IPS DF 6.9 (cell line): ENCODE measurements around the gene SHE.
"Not testable (repeated sequence)": the region's sequence is repeated elsewhere in the genome, so short reads cannot be mapped to it uniquely, and the experiment has no call there.

Source experiments
- DNase-seq: peaks from one replicate; pipeline ENCODE4 v3.0.0-alpha.2; 2013; ENCODE audit warnings: low read depth, low spot score
- H3K27ac ChIP-seq: one replicate; pipeline ENCODE4 v1.5.1; 2013; ENCODE audit warnings: low read length, control low read depth
- H3K27me3 ChIP-seq: 2 replicates; pipeline ENCODE4 v1.6.1; 2013; ENCODE audit warnings: mild to moderate bottlenecking, low read length; ENCODE audit not compliant: control insufficient read depth, insufficient read depth
- H3K36me3 ChIP-seq: 2 replicates; pipeline ENCODE4 v1.6.1; 2013; ENCODE audit warnings: low read length; ENCODE audit not compliant: control insufficient read depth, insufficient read depth
- H3K4me1 ChIP-seq: 2 replicates; pipeline ENCODE4 v1.6.1; 2013; ENCODE audit warnings: low read length; ENCODE audit not compliant: control insufficient read depth, insufficient read depth
- H3K4me3 ChIP-seq: 2 replicates; pipeline ENCODE4 v1.5.1; 2013; ENCODE audit warnings: mild to moderate bottlenecking, low read length
- H3K9me3 ChIP-seq: 2 replicates; pipeline ENCODE4 v1.6.1; 2013; ENCODE audit warnings: low read length, inconsistent platforms; ENCODE audit not compliant: control insufficient read depth, insufficient read depth
- WGBS: extraction: QIAGEN DNeasy Blood & Tissue Kit; methylation state at CpG from one replicate; pipeline ENCODE4 v1.1.7; 2013; ENCODE audit warnings: mixed read lengths, missing lambda C conversion rate; ENCODE audit not compliant: insufficient read length, insufficient coverage; 5-methylcytosine and 5-hydroxymethylcytosine counted together

The SHE gene

GRCh38 chr1:154539486-154540483 lies 37.6 kb upstream of the SHE start:
- no peak overlapping the region for H3K4me3 ChIP-seq
- no peaks in the 10 kb centered on the region for H3K4me1 ChIP-seq
- WGBS = no CpG with 5 or more reads among the region's 9 CpGs
- no peaks in the 10 kb centered on the region; the same call in 1 of the 2 replicates for H3K36me3 ChIP-seq
- no peak for DNase-seq
- no peaks in the 10 kb centered on the region for H3K9me3 ChIP-seq
- no peak overlapping the region for H3K27ac ChIP-seq
- H3K27me3 ChIP-seq = no peaks in the 10 kb centered on the region

- no peak overlapping the region for H3K4me3 ChIP-seq
- no peaks in the 10 kb centered on the region for H3K27me3 ChIP-seq
- no peaks in the 10 kb centered on the region for H3K36me3 ChIP-seq
- no peaks in the 10 kb centered on the region for H3K4me1 ChIP-seq
- WGBS = no CpG with 5 or more reads among the region's 7 CpGs
- H3K27ac ChIP-seq = no peak overlapping the region
- no peaks in the 10 kb centered on the region for H3K9me3 ChIP-seq
- no peak for DNase-seq
These were observed 34.4 kb upstream of the SHE start for GRCh38 chr1:154536570-154536969.

DNA sequence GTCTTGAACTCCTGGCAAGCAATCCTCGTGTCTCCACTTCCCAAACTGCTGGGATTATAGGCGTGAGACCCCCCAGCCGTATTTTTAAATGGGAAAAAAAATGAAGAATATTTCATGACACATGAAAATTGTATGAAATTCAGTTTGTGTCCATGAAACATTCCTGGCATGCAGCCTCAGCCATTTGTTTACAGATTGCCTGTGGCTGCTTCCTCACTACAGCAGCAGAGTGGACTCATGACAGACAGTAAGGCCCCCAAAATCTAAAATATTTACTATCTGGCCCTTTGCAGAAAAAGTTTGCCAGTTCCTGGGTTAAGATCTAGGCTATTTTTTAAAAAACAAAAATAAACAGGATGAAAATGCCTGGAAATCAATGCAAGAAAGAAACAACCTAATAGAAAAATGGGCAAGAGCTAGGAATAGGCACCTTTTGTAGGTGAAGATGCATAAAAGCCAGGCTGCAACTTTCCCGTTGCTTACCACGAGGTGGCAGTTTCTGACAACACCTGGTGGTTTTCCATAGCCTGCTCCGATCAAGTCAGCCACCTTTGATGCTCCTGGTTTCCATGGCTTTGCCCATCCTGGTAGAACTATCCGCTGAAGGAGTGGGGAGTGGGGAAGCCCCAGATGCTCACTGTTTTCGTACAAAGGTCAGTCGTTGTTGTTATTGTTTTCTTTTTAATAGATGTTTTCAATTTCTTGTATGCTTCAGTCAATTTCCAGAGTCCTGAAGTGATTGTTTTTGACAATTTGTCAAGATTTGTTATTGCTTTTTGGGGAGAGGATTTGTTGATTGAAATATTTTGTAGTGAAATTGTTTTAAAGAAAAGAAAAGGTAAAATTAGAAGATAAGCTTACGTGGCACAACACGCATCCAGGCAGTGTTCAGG lies 32.0 kb upstream of the SHE start:
- H3K36me3 ChIP-seq = no peaks in the 10 kb centered on the region
- H3K27me3 ChIP-seq = no peaks in the 10 kb centered on the region
- H3K9me3 ChIP-seq = no peaks in the 10 kb centered on the region
- no peak overlapping the region for H3K27ac ChIP-seq
- DNase-seq = peak; percentile 50
- WGBS = 100% methylated on average over 2 of the region's 11 CpGs
- H3K4me1 ChIP-seq = no peaks in the 10 kb centered on the region
- no peak overlapping the region for H3K4me3 ChIP-seq

GRCh38 chr1:154531950-154532349 lies 29.7 kb upstream of the SHE start:
- H3K4me1 ChIP-seq, H3K27ac ChIP-seq, H3K4me3 ChIP-seq, H3K27me3 ChIP-seq, H3K36me3 ChIP-seq, DNase-seq, H3K9me3 ChIP-seq: not testable (repeated sequence)
- no CpG with 5 or more reads among the region's 13 CpGs for WGBS

DNA sequence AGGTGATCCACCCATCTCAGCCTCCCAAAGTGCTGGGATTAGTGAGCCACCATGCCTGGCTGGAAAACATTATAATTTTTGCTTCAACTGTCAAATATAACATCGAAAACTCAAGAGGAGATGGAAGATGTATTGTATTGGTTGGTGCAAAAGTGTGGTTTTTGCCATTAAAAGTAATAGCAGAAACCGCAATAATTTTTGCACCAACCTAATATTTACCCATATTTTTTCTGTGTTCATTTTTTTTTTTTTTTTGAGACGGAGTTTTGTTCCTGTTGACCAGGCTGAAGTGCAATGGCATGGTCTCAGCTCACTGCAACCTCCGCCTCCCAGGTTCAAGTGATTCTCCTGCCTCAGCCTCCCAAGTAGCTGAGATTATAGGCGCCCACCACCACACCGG lies 27.1 kb upstream of the SHE start:
- no CpG with 5 or more reads among the region's 6 CpGs for WGBS

GRCh38 chr1:154527192-154527591 lies 25.0 kb upstream of the SHE start:
- Histone ChIP-seq H3K36me3 (no peaks in the 10 kb centered on the region), H3K27me3 (no peaks in the 10 kb centered on the region), H3K27ac (no peak overlapping the region), H3K4me3 (no peak overlapping the region), H3K4me1 (no peaks in the 10 kb centered on the region), H3K9me3 (no peaks in the 10 kb centered on the region)
- DNase-seq = no peak
- WGBS = no CpG with 5 or more reads among the region's 6 CpGs

More for the DNA sequence above, 27.1 kb upstream of the SHE start:
- no peak for DNase-seq
- Histone ChIP-seq H3K4me1 (no peaks in the 10 kb centered on the region), H3K4me3 (no peak overlapping the region), H3K27me3 (no peaks in the 10 kb centered on the region), H3K36me3 (no peaks in the 10 kb centered on the region), H3K27ac (no peak overlapping the region), H3K9me3 (no peaks in the 10 kb centered on the region)

DNA sequence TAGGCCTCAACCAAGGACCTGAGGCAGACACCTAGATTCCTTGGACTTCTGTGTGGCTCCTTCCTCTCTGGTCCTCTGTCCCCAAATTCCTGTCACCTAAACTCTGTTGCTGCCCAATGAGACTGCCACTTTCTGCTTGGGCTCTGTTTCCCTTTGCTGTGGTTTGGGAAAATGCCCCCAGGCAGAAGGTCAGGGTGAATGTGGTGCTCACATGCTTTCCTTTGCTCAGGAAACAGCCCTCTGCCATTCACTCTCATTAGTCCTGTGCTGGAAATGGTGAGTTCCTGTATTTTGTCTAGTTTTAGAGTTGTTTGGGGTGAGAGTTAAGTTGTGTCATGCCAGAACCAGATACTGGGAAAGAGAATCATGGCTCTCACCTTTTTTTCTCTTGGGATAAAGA lies 22.7 kb upstream of the SHE start:
- no peaks in the 10 kb centered on the region for H3K27me3 ChIP-seq
- H3K27ac ChIP-seq = no peak overlapping the region
- no peak for DNase-seq
- no peak overlapping the region for H3K4me3 ChIP-seq
- H3K36me3 ChIP-seq = no peaks in the 10 kb centered on the region
- no peaks in the 10 kb centered on the region for H3K9me3 ChIP-seq
- H3K4me1 ChIP-seq = no peaks in the 10 kb centered on the region

DNA sequence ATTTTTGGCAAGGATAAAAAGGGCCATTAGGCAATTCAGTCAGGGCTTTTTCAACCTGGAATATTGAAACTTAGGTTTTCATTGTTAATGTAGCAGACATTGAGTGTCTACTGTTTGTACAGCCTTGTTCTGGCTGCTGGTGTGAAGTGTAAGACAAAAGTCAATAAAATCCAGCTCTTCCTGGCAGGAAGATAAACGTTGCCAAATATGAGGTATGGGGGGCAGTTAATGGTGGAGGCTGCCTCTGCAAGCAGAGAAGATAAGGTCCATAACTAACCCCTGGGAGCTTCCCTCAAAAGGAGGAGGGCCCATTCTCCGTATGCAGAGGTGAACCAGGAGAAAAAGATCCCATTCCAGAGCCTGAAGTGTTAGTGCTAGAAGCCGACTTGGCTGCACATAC lies 19.5 kb upstream of the SHE start:
- DNase-seq = no peak
- Histone ChIP-seq H3K27ac (no peak overlapping the region), H3K4me1 (no peaks in the 10 kb centered on the region), H3K4me3 (no peak overlapping the region), H3K36me3 (no peaks in the 10 kb centered on the region), H3K9me3 (no peaks in the 10 kb centered on the region), H3K27me3 (no peaks in the 10 kb centered on the region)
- no CpG with 5 or more reads among the region's 3 CpGs for WGBS

DNA sequence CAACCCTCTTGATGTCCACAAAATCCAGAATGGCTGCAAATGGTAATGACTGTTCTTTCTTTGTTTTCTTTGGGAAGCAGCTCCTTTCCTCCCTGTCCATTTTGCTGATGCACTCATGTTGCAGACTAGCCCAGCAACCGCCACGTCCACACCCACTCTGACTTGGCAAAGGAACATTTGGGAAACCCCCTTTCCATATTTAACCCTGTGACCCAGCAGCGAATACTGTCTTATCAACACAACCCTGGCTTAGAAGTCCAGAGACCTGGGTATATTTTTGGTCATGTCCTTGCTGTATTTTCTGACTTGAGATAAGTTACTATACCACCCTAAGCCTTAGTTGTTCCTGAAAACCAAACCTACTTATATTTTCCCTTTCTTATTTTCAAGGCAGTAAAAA lies 18.1 kb upstream of the SHE start:
- Histone ChIP-seq H3K4me1 (no peaks in the 10 kb centered on the region), H3K36me3 (no peaks in the 10 kb centered on the region), H3K9me3 (no peaks in the 10 kb centered on the region), H3K27ac (no peak overlapping the region), H3K27me3 (no peaks in the 10 kb centered on the region), H3K4me3 (no peak overlapping the region)
- DNase-seq = no peak
- WGBS = no CpG with 5 or more reads among the region's 3 CpGs

DNA sequence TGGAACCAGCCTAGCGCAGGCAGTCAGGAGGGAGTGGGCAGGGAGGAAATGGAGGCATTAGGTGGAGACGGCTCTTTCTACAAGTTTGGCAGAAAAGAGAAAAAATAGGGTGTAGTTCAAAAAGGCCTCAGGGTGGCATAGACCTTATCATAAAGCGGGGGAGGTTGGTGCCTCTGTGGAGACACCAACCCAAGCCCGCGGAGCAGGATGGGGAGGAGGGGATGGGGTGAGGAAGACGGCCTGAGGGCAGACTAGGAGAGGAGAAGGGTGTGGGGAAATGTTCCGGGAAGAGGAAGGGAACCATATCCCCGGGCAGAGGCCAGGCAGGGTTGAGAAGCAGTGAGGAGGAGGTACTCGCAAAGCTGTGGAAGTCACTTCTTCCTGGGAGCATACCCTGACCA lies 17.4 kb upstream of the SHE start:
- no peaks in the 10 kb centered on the region for H3K27me3 ChIP-seq
- no peak overlapping the region for H3K27ac ChIP-seq
- no CpG with 5 or more reads among the region's 9 CpGs for WGBS
- no peaks in the 10 kb centered on the region for H3K9me3 ChIP-seq
- H3K4me1 ChIP-seq = no peaks in the 10 kb centered on the region
- H3K4me3 ChIP-seq = no peak overlapping the region
- H3K36me3 ChIP-seq = no peaks in the 10 kb centered on the region
- DNase-seq = no peak
